Parathyroid adenoma (tissue), 2 donors: ENCODE results near the gene FAM98C.

Experiments
- H2AFZ ChIP-seq: fragments of 300-600 bp; sonication (generic); one replicate; pipeline ENCODE4 v1.7.0; 2017; ENCODE audit warnings: antibody characterized with exemption, mild to moderate bottlenecking
- H3K27ac ChIP-seq: fragments of 300-600 bp; sonication (generic); one replicate; pipeline ENCODE4 v1.7.0; 2017
- H3K27me3 ChIP-seq: fragments of 300-600 bp; sonication (generic); one replicate; pipeline ENCODE4 v1.7.0; 2017; ENCODE audit warnings: low read length; ENCODE audit not compliant: control insufficient read depth, insufficient read depth
- H3K36me3 ChIP-seq: fragments of 300-600 bp; sonication (generic); one replicate; pipeline ENCODE4 v1.7.0; 2017; ENCODE audit warnings: low read length; ENCODE audit not compliant: control insufficient read depth, insufficient read depth
- H3K4me1 ChIP-seq: fragments of 300-600 bp; sonication (generic); one replicate; pipeline ENCODE4 v1.7.0; 2017; ENCODE audit warnings: control low read depth
- H3K4me2 ChIP-seq: fragments of 300-600 bp; sonication (generic); one replicate; pipeline ENCODE4 v1.7.0; 2017; ENCODE audit warnings: low read length
- H3K4me3 ChIP-seq: fragments of 300-600 bp; sonication (generic); one replicate; pipeline ENCODE4 v1.7.0; 2017; ENCODE audit warnings: low read depth, low read length
- H3K79me2 ChIP-seq: fragments of 300-600 bp; sonication (generic); one replicate; pipeline ENCODE4 v1.7.0; 2017; ENCODE audit warnings: control low read depth
- H3K9ac ChIP-seq: fragments of 300-600 bp; sonication (generic); one replicate; pipeline ENCODE4 v1.7.0; 2017; ENCODE audit warnings: mild to moderate bottlenecking
- H3K9me3 ChIP-seq: fragments of 300-600 bp; sonication (generic); one replicate; pipeline ENCODE4 v1.7.0; 2017; ENCODE audit warnings: low read length; ENCODE audit not compliant: control insufficient read depth
- CTCF ChIP-seq: fragments of 300-600 bp; sonication (generic); IDR thresholded peaks from one replicate; pipeline ENCODE4 v1.7.0; 2017; ENCODE audit warnings: antibody characterized with exemption, mild to moderate bottlenecking
- donor health status: primary hyperparathyroidism.

Gene FAM98C

DNA sequence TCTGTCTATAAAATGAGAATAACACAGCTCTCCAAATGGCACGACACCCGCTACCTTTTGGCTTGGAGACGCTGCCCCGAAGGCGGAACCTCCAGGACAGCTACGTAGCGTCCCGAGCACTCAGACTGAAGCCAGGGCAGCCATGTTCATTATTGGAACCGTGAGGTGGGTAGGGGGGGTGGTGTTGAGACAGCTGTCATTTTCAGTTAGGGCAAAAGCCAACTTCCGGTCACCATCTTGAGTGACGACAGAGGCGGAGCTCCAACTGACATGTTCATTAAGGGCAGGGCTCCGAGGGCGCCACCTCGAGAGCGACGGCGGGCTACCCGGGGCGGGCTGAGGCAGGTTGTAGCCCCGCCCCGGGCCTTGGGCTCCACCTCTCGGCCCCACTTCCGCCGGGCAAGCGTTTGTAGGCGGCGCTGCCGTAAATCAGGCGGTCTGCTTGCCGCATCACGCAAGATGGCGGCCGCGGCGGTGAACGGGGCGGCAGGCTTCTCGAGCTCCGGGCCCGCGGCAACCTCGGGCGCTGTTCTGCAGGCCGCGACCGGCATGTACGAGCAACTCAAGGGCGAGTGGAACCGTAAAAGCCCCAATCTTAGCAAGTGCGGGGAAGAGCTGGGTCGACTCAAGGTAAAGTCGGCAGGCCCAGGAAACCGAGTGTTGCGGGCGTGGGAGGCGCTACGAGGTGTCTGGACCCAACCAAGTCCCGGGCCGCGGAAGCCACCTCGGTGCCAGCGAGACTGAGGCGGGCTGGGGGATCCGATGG lies 28.4 kb upstream of the FAM98C start, which contains the start of gene PSMD8:
Gene PSMD8 (plus strand): TSS at position 240 of the 766 bp plus-strand sequence. CDS start 31 bp downstream, at position 271.
- Histone ChIP-seq H3K4me2 (peak within 1 kb of the TSS; percentile 89), H3K4me1 (peaks cover 9% of the 10 kb centered on the region), H3K36me3 (no peaks in the 10 kb centered on the region)

GRCh38 chr19:38375098-38375493 lies 27.8 kb upstream of the FAM98C start:
- Histone ChIP-seq H3K4me2 (peak overlapping the region; percentile 89), H3K27ac (peak overlapping the region; percentile 91), H3K4me3 (peak overlapping the region; percentile 87), H3K9me3 (no peaks in the 10 kb centered on the region), H2AFZ (peak overlapping the region; percentile 98), H3K27me3 (no peaks in the 10 kb centered on the region), H3K9ac (peak overlapping the region; percentile 85), H3K4me1 (peaks cover 9% of the 10 kb centered on the region), H3K79me2 (peaks cover 40% of the 10 kb centered on the region), H3K36me3 (no peaks in the 10 kb centered on the region)
- no peak for TF ChIP-seq CTCF

More for the DNA sequence above, 28.4 kb upstream of the FAM98C start, which contains the start of gene PSMD8:
- Histone ChIP-seq H3K27ac (peak within 1 kb of the TSS; percentile 91), H3K4me3 (peak within 1 kb of the TSS; percentile 87), H3K9me3 (no peaks in the 10 kb centered on the region), H3K27me3 (no peaks in the 10 kb centered on the region), H2AFZ (peak within 1 kb of the TSS; percentile 98), H3K9ac (peak within 1 kb of the TSS; percentile 85), H3K79me2 (peaks cover 39% of the 10 kb centered on the region)
- peak; percentile 59 for TF ChIP-seq CTCF

- H3K27me3 ChIP-seq: no peaks in the 10 kb centered on the region
- H3K9me3 ChIP-seq: no peaks in the 10 kb centered on the region
- H3K4me2 ChIP-seq: peak overlapping the region; percentile 89
- TF ChIP-seq CTCF: no peak
- no peak overlapping the region for H3K9ac ChIP-seq
- no peak overlapping the region for H2AFZ ChIP-seq
- peak overlapping the region; percentile 87 for H3K4me3 ChIP-seq
- H3K4me1 ChIP-seq: peaks cover 9% of the 10 kb centered on the region
- no peak overlapping the region for H3K27ac ChIP-seq
- peaks cover 40% of the 10 kb centered on the region for H3K79me2 ChIP-seq
- no peaks in the 10 kb centered on the region for H3K36me3 ChIP-seq
Observed at GRCh38 chr19:38375748-38376147, 27.1 kb upstream of the FAM98C start.

DNA sequence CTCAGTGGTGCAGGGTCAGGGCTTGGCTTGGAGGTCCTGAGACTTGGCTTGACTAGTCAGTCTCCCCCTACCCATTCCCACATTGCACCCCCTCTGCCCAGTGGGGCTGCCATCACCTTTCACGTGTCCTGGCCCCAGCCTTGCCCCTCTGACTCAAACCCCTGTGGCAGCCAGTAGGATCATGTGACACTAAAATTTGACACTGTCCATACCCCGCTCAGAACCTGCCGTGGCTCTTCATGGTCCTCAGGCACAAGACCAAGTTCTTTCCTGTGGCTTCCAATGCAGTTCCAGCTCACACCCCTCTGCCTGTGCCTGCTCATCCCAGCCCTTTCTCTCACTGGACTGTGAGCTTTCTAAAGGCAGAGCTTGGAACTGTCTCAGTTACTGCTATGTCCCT lies 26.3 kb upstream of the FAM98C start:
- H3K4me3 ChIP-seq: no peak overlapping the region
- H2AFZ ChIP-seq: no peak overlapping the region
- TF ChIP-seq CTCF: no peak
- no peaks in the 10 kb centered on the region for H3K36me3 ChIP-seq
- peak overlapping the region; percentile 9 for H3K4me2 ChIP-seq
- H3K4me1 ChIP-seq: peaks cover 9% of the 10 kb centered on the region
- no peak overlapping the region for H3K9ac ChIP-seq
- H3K9me3 ChIP-seq: no peaks in the 10 kb centered on the region
- no peaks in the 10 kb centered on the region for H3K27me3 ChIP-seq
- peaks cover 43% of the 10 kb centered on the region for H3K79me2 ChIP-seq
- no peak overlapping the region for H3K27ac ChIP-seq

DNA sequence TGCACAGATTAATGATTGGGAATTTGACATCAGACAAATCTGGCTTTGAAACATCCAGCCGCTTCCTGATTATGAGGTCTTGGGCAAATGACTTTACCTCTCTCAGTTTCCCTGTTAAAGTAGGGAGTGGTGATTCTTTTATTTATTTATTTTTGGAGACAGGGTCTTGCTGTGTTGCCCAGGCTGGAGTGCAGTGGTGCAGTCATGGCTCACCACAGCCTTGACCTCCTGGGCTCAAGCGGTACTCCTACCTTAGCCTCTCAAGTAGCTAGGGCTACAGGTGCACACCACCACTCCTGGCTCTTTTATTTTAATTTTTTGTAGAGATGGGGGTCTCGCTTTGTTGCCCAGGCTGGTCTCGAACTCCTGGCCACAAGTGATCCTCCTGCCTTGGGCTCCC lies 25.8 kb upstream of the FAM98C start:
- Histone ChIP-seq H3K79me2 (peaks cover 43% of the 10 kb centered on the region), H3K9me3 (no peaks in the 10 kb centered on the region), H3K36me3 (no peaks in the 10 kb centered on the region), H3K4me3 (no peak overlapping the region), H3K4me2 (no peak overlapping the region), H3K27ac (no peak overlapping the region), H3K4me1 (peaks cover 9% of the 10 kb centered on the region), H3K9ac (no peak overlapping the region), H3K27me3 (no peaks in the 10 kb centered on the region), H2AFZ (no peak overlapping the region)
- no peak for TF ChIP-seq CTCF
